ENCODE measurements around the gene HLA-DRA. TPM values are rescaled to one million over a fixed set of nuclear protein-coding genes. Genes with fewer than 3 reads are reported as not detected.
A peak's percentile ranks its signal among the peaks of the same experiment; 100 is the strongest.
"Not testable (repeated sequence)": the region's sequence is repeated elsewhere in the genome, so short reads cannot be mapped to it uniquely, and the experiment has no call there.

HLA-DRA gene
- total and polyA plus RNA-seq, 2 donors (not counting 1 experiment from before 2014, with no cell fraction given), result 2,881 to 4,498 TPM

GRCh38 chr6:32432050-32432450 lies 7.6 kb upstream of the HLA-DRA start:
- no peak for TF ChIP-seq EZH2 (IDR thresholded peaks at IDR 0.05; ENCODE audit: borderline replicate concordance, insufficient read depth, low read depth, low read length, poor library complexity, severe bottlenecking)
- peak; percentile 83 for TF ChIP-seq CTCF (IDR thresholded peaks at IDR 0.05)
- Histone ChIP-seq H2AFZ (ENCODE audit: insufficient read depth, low read depth, low read length, poor library complexity, severe bottlenecking) (no peak overlapping the region), H3K9me3 (ENCODE audit: control extremely low read depth in 1 of 3, control insufficient read depth in 2 of 3, insufficient read depth in 1 of 3, low read length in 2 of 3) (no peaks in the 10 kb centered on the region), H3K4me3 (ENCODE audit: control extremely low read depth in 1 of 5, extremely low read depth in 1 of 5, insufficient read depth in 1 of 5, low read depth in 2 of 5, low read length in 4 of 5) (no peak overlapping the region), H3K27me3 (replicated peaks in 1 of 4; ENCODE audit: control extremely low read depth in 1 of 4, control insufficient read depth in 3 of 4, insufficient read depth in 4 of 4, low read length in 3 of 4) (no peaks in the 10 kb centered on the region), H3K79me2 (ENCODE audit: control insufficient read depth, insufficient read depth, low read length) (peaks cover 58% of the 10 kb centered on the region), H4K20me1 (ENCODE audit: control insufficient read depth, insufficient read depth, low read length, poor library complexity, severe bottlenecking) (no peaks in the 10 kb centered on the region), H3K27ac (ENCODE audit: low read length in 2 of 2) (no peak overlapping the region), H3K4me2 (replicated peaks; ENCODE audit: low read depth, low read length, poor library complexity, severe bottlenecking) (peak overlapping the region; percentile 10), H3K4me1 (ENCODE audit: control insufficient read depth in 2 of 2, insufficient read depth in 2 of 2, low read length in 2 of 2) (peaks cover 21 to 27% of the 10 kb centered on the region in 2 donors), H3K36me3 (replicated peaks in 1 of 2; ENCODE audit: control extremely low read depth in 1 of 2, control insufficient read depth in 1 of 2, extremely low read depth in 1 of 2, insufficient read depth in 2 of 2, low read length in 1 of 2) (no peaks in the 10 kb centered on the region), H3K9ac (ENCODE audit: low read length) (no peak overlapping the region)
- H3K27ac Mint-ChIP-seq, result peak overlapping the region; percentile 63
- H3K9me3 Mint-ChIP-seq (ENCODE audit: insufficient read depth), result no peaks in the 10 kb centered on the region
- H3K4me3 Mint-ChIP-seq, result no peak overlapping the region
- no peaks in the 10 kb centered on the region for H3K27me3 Mint-ChIP-seq
- peak; percentile 78 for DNase-seq
- no CpG with 5 or more reads among the region's 1 CpG for WGBS (ENCODE audit: insufficient coverage)
- ChIA-PET POLR2A (interaction anchor here (1.1 to 1.9 kb wide), 4 partner anchors 9 to 268 kb away, joined by 3 to 5 read pairs (median 4); no protein-coding TSS in a partner anchor), CTCF (interaction anchor here (0.8 to 7.9 kb wide), 27 partner anchors 8 to 553 kb away, joined by 3 to 131 read pairs (median 5); partner anchors contain the start of gene TAP2)
- intact Hi-C loops (cut with micrococcal nuclease), result loop anchor here (1.0 to 10.0 kb wide), 5 partner anchors 233 to 436 kb away; partner anchors contain the start of gene HLA-DQB1
- peak; percentile 38 for ATAC-seq (ENCODE audit: low read depth)
- H3K4me1 Mint-ChIP-seq, result peaks cover 32% of the 10 kb centered on the region

GRCh38 chr6:32433950-32434349 lies 5.7 kb upstream of the HLA-DRA start:
- not testable (repeated sequence) for H4K20me1 ChIP-seq (ENCODE audit: control insufficient read depth, insufficient read depth, low read length, poor library complexity, severe bottlenecking)
- CTCF ChIA-PET, result interaction anchor here (1.0 to 7.9 kb wide), 9 partner anchors 19 to 435 kb away, joined by 3 to 131 read pairs (median 6); no protein-coding TSS in a partner anchor

More at GRCh38 chr6:32433950-32434349, 5.7 kb upstream of the HLA-DRA start:
- not testable (repeated sequence) for H2AFZ ChIP-seq (ENCODE audit: insufficient read depth, low read depth, low read length, poor library complexity, severe bottlenecking); DNase-seq; H3K27me3 Mint-ChIP-seq; H3K27ac ChIP-seq (ENCODE audit: low read length in 2 of 2); ATAC-seq (ENCODE audit: low read depth); H3K9me3 ChIP-seq (ENCODE audit: control extremely low read depth in 1 of 3, control insufficient read depth in 2 of 3, insufficient read depth in 1 of 3, low read length in 2 of 3); H3K27me3 ChIP-seq (replicated peaks in 1 of 4; ENCODE audit: control extremely low read depth in 1 of 4, control insufficient read depth in 3 of 4, insufficient read depth in 4 of 4, low read length in 3 of 4); H3K9me3 Mint-ChIP-seq (ENCODE audit: insufficient read depth); H3K36me3 ChIP-seq (replicated peaks in 1 of 2; ENCODE audit: control extremely low read depth in 1 of 2, control insufficient read depth in 1 of 2, extremely low read depth in 1 of 2, insufficient read depth in 2 of 2, low read length in 1 of 2); H3K4me2 ChIP-seq (replicated peaks; ENCODE audit: low read depth, low read length, poor library complexity, severe bottlenecking); H3K4me3 ChIP-seq (ENCODE audit: control extremely low read depth in 1 of 5, extremely low read depth in 1 of 5, insufficient read depth in 1 of 5, low read depth in 2 of 5, low read length in 4 of 5); H3K9ac ChIP-seq (ENCODE audit: low read length); H3K4me3 Mint-ChIP-seq
- Mint-ChIP-seq H3K4me1 (peaks cover 48% of the 10 kb centered on the region), H3K27ac (peak overlapping the region; percentile 61)
- peaks cover 72% of the 10 kb centered on the region for H3K79me2 ChIP-seq (ENCODE audit: control insufficient read depth, insufficient read depth, low read length)
- intact Hi-C loops (cut with micrococcal nuclease), result loop anchor here (2.0 to 10.0 kb wide), 2 partner anchors 231 to 259 kb away; partner anchors contain the start of gene HLA-DQB1
- POLR2A ChIA-PET, result interaction anchor here (0.6 to 1.9 kb wide), 3 partner anchors 226 to 418 kb away, joined by 4 to 5 read pairs (median 4); no protein-coding TSS in a partner anchor
- H3K4me1 ChIP-seq (ENCODE audit: control insufficient read depth in 2 of 2, insufficient read depth in 2 of 2, low read length in 2 of 2), result peaks cover 40 to 44% of the 10 kb centered on the region in 2 donors
- no CpG with 5 or more reads among the region's 1 CpG for WGBS (ENCODE audit: insufficient coverage)
